Progenitor cell of endocrine pancreas (in vitro differentiated cells): Measurements from ENCODE around the gene DVL1. TPM values are rescaled to one million over a fixed set of nuclear protein-coding genes. Genes with fewer than 3 reads are reported as not detected.
A peak's percentile ranks its signal among the peaks of the same experiment; 100 is the strongest.
"Not testable (repeated sequence)": the region's sequence is repeated elsewhere in the genome, so short reads cannot be mapped to it uniquely, and the experiment has no call there.

ENCODE experiments used
- DNase-seq: peaks from one replicate; pipeline ENCODE4 v3.0.0; 2021; ENCODE audit warnings: low spot score; ENCODE audit not compliant: unreplicated experiment
- H3K27ac Mint-ChIP-seq: 2 replicates; pipeline ENCODE4 v1.8.0; 2021; ENCODE audit warnings: mild to moderate bottlenecking, moderate library complexity, mixed read lengths
- H3K27me3 Mint-ChIP-seq: 2 replicates; pipeline ENCODE4 v1.8.0; 2021; ENCODE audit warnings: mixed read lengths
- H3K36me3 Mint-ChIP-seq: 2 replicates; pipeline ENCODE4 v1.8.0; 2022; ENCODE audit warnings: mixed read lengths; ENCODE audit not compliant: insufficient read depth
- H3K4me1 Mint-ChIP-seq: 2 replicates; pipeline ENCODE4 v1.8.0; 2021; ENCODE audit warnings: low read depth, mixed read lengths
- H3K4me3 Mint-ChIP-seq: 2 replicates; pipeline ENCODE4 v1.8.0; 2021; ENCODE audit warnings: low read depth, mild to moderate bottlenecking, moderate library complexity, mixed read lengths
- H3K9me3 Mint-ChIP-seq: 2 replicates; pipeline ENCODE4 v1.8.0; 2021; ENCODE audit warnings: low read depth, mixed read lengths
- total RNA-seq: library from RNA; stranded (reverse); gene quantifications from 2 replicates; pipeline ENCODE4 v1.2.1, GENCODE V29; 2021
- TF ChIP-seq, protein P1 (sequence below): fragments of 200-600 bp; sonication (generic); IDR thresholded peaks from one replicate; pipeline ENCODE4 v1.5.0; 2021; ENCODE audit warnings: antibody characterized with exemption, mild to moderate bottlenecking; ENCODE audit not compliant: unreplicated experiment

DVL1 gene
- total RNA-seq, 1 donor from 2014 or later, result 60.1 TPM

DNA sequence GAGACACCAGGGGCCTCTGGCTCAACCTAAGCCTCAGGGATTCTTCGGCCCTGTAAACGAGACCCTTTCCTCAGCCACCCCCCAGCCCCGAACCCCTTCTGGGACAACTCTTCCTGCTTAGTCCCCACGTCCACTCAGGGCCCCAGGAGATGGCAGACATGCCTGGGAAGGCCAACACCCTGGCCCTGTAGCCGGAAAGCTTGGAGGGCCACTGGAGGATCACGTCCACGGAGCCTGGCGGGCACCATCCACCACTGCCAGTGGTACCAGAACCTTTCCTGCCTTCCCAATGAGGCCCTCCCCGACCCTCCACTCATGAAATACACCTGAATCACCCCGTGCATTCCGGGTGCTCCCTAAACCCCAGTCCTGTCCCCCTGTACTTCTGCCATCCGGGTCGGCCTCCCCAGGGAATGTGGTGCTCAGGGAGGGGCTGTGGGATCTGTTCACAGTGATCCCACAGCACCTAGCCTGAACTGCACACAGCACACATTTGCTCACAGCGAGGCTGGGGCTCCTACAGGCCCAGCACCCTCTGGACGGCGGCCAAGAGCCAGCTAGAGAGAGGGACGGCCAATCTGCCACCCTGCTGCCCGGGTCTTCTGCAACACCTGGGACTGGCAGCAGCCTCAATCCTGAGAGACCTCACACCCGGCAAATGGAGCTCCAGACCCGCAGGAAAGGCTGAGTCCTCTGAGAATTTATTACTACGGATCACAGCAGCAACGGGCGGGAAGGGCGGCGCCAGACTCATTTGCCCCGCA lies 24.0 kb upstream of the DVL1 start:
- TF ChIP-seq, protein P1, sequence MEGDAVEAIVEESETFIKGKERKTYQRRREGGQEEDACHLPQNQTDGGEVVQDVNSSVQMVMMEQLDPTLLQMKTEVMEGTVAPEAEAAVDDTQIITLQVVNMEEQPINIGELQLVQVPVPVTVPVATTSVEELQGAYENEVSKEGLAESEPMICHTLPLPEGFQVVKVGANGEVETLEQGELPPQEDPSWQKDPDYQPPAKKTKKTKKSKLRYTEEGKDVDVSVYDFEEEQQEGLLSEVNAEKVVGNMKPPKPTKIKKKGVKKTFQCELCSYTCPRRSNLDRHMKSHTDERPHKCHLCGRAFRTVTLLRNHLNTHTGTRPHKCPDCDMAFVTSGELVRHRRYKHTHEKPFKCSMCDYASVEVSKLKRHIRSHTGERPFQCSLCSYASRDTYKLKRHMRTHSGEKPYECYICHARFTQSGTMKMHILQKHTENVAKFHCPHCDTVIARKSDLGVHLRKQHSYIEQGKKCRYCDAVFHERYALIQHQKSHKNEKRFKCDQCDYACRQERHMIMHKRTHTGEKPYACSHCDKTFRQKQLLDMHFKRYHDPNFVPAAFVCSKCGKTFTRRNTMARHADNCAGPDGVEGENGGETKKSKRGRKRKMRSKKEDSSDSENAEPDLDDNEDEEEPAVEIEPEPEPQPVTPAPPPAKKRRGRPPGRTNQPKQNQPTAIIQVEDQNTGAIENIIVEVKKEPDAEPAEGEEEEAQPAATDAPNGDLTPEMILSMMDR, result no peak
- Mint-ChIP-seq H3K27ac (no peak overlapping the region), H3K27me3 (no peaks in the 10 kb centered on the region), H3K36me3 (peaks cover 3% of the 10 kb centered on the region), H3K9me3 (no peaks in the 10 kb centered on the region), H3K4me3 (peak overlapping the region; percentile 87), H3K4me1 (peaks cover 3% of the 10 kb centered on the region)
- DNase-seq, result no peak

DNA sequence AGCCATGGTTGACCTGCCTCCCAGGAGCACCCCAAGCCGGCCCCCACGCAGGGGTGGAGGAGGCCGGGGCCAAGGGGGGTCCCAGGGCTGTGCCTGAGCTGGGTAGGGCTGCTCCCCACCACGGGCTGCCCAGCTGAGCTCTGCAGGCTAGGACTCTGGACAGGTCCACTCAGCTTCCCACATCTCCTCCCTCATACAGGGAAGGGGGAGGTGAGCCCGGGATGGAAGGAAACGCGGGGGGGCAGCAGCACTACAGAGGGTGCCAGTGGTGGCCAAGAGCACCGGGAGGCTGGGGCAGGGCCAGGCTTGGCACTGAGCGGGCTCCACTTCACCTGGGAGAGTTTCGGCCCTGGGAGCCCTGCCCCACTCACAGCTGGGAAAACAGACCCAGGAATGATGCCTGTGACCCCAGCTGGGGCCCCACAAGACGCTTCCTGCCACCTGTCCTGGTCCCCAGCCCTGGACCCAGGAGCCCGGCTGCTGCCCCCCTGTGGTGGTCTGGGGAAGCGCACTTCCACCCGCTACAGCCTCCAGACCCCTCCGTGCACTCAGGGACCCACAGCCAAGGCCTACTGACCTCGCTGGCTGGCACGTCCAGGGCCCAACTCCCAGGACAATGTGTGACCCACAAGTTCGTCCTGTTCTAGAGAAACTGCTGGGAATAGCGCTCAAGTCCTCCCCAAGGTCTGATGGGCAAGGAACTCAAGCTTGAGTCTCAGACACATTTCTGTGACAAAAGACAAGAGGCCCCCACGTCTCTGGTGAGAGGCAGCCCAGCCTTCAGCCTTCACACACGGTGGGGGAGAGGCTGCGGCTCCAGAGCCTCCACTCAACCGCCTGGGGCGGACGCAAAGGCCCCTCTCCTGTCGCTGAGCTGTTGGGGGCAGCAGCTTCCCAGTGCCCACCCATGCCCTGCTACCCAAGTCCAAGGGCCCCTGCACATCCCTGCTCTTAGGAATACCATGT lies 22.8 kb upstream of the DVL1 start:
- H3K27me3 Mint-ChIP-seq, result no peaks in the 10 kb centered on the region
- peak; percentile 80 for DNase-seq
- peaks cover 3% of the 10 kb centered on the region for H3K4me1 Mint-ChIP-seq

GRCh38 chr1:1371364-1371745 lies 22.1 kb upstream of the DVL1 start:
- DNase-seq, result no peak
- Mint-ChIP-seq H3K36me3 (peaks cover 3% of the 10 kb centered on the region), H3K4me3 (no peak overlapping the region), H3K27ac (no peak overlapping the region), H3K27me3 (no peaks in the 10 kb centered on the region), H3K4me1 (peaks cover 3% of the 10 kb centered on the region), H3K9me3 (no peaks in the 10 kb centered on the region)
- TF ChIP-seq, protein P1, result no peak

More for the DNA sequence above, 22.8 kb upstream of the DVL1 start:
- Mint-ChIP-seq H3K36me3 (peaks cover 3% of the 10 kb centered on the region), H3K9me3 (no peaks in the 10 kb centered on the region), H3K27ac (no peak overlapping the region), H3K4me3 (peak overlapping the region; percentile 52)
- TF ChIP-seq, protein P1, result peak; percentile 89

DNA sequence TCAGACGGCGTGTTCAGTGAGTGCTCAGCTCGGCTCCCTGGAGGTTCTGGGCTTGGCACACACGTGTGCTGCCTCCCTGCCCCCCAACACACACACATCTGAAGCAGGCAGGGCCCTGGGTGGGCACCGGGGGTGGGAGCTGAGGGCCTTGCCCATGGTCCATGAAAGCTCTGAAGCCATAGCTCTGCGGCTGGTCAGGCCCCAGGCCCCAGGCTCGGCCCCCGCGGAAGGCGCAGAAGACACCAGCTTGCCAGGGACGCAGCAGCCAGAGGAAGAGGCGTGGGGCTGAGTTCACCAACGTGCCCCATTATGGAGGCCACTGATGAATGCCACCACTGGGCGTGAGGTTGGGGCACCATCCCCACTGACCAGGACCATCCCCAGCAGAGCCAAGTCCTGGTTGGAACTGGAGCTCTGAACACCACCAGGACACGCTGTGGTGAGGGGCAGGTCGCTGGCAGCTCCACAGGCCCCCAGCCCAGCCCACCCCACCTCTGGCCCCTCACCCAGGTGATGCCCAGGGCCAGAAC lies 21.6 kb upstream of the DVL1 start:
- Mint-ChIP-seq H3K9me3 (no peaks in the 10 kb centered on the region), H3K4me1 (peaks cover 3% of the 10 kb centered on the region), H3K27me3 (no peaks in the 10 kb centered on the region), H3K4me3 (no peak overlapping the region), H3K36me3 (peaks cover 3% of the 10 kb centered on the region), H3K27ac (no peak overlapping the region)
- no peak for DNase-seq
- TF ChIP-seq, protein P1, result no peak

GRCh38 chr1:1370094-1370493 lies 20.9 kb upstream of the DVL1 start:
- not testable (repeated sequence) for H3K36me3 Mint-ChIP-seq, H3K4me1 Mint-ChIP-seq, H3K27ac Mint-ChIP-seq, DNase-seq, H3K27me3 Mint-ChIP-seq, H3K9me3 Mint-ChIP-seq
- peak overlapping the region; percentile 14 for H3K4me3 Mint-ChIP-seq
